C4-2B (cell line): ENCODE measurements around the gene RPTOR.
"Not testable (repeated sequence)": the region's sequence is repeated elsewhere in the genome, so short reads cannot be mapped to it uniquely, and the experiment has no call there.

Source experiments
- H3K27ac ChIP-seq: fragments of 450-650 bp; 2 replicates; pipeline ENCODE4 v1.5.1; 2017
- CTCF ChIP-seq: fragments of 450-650 bp; conservative IDR thresholded peaks from 2 replicates; pipeline ENCODE4 v1.5.1; 2017; ENCODE audit warnings: mild to moderate bottlenecking
- ZFX ChIP-seq: fragments of 450-650 bp; IDR thresholded peaks from 2 replicates; pipeline ENCODE4 v1.6.1; 2017

Gene RPTOR

DNA sequence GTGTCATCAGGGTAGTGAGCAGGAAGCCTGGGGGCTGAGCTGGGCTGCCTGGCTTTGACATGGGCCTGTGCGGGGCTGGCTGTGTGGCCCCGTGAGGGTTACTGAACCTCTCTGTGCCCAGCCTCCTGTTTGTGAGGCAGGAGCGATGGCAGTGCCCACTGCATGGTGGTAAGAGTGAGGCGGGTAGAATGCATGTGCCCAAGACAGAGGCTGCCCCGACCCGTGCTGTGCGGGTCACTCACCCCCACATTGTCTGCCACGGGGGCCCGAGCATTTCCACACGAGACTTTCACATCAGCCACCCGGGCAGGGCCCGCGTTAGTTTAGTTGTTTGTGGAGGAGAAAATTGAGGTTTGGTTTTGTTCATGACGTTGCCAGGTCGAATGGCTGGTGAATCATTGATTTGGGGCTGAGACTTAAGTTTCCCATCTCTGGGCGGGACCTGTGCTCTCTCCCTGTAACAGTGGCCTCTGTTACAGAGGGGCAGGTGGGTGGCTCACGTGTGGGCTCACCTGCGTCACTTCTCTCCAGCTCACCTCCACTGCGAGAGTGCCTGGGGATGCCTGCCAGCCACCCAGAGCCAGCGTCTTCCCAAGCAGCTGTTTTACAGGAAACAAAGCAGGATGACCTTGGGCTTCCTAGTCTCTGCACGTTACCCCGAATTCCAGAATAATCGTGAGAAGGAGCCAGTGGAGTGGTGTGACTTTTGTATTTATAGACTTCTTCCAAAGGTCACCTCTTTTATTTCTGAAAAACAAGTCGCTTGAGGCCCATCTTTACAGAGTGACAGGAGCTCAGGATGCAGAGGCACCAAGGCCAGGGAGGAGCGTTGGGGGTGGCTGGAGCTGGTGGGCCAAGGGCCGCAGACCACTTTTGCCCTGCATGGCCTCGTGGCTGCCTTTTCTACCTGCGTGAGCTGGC is 150.6 kb downstream of the RPTOR start:
- no peak for TF ChIP-seq CTCF
- no peak for TF ChIP-seq ZFX
- H3K27ac ChIP-seq, result peak overlapping the region; percentile 12; the same call in 1 of the 2 replicates

DNA sequence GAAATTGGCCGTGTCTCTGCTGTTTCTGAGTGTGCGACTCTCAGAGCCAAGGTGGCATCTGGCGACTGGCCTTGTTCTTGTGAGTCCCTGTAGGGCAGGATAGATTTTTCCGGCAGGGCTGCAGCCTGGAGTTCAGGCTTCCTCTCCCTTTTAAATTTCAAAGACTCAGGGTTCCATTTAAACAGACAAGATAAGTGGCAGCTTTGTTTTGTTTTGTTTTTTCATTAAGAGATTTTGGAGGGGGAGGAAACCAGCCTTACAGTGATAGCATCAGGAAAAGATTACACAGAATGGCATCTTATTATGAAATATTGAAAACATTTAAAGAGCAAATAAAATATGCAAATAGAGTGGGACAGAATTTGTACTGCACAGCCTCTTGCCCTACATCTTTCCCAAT is 151.3 kb downstream of the RPTOR start:
- no peak for TF ChIP-seq CTCF
- TF ChIP-seq ZFX, result no peak
- H3K27ac ChIP-seq, result peak overlapping the region; percentile 12; the same call in 1 of the 2 replicates

DNA sequence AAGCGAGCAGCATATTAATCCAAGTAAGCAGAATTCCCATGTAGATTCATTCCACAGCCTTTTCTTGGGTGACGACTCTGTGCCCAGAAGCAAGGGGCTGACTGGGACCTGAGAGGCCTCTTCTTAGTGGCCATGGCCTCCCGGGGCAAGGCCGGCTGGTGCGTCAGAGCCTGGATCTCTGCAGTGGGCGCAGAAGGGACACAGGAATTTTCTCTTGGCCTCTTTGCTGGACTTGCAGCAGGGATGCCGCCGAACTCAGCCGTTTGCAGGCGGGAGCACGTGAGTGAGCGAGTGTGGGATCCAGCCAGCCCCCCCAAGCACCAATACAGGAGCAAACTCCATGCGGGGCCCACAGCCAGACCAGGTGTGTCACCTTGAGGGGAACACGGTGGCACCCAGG is 151.8 kb downstream of the RPTOR start:
- peak overlapping the region; percentile 16; the same call in 1 of the 2 replicates for H3K27ac ChIP-seq
- TF ChIP-seq ZFX (no peak), CTCF (no peak)

DNA sequence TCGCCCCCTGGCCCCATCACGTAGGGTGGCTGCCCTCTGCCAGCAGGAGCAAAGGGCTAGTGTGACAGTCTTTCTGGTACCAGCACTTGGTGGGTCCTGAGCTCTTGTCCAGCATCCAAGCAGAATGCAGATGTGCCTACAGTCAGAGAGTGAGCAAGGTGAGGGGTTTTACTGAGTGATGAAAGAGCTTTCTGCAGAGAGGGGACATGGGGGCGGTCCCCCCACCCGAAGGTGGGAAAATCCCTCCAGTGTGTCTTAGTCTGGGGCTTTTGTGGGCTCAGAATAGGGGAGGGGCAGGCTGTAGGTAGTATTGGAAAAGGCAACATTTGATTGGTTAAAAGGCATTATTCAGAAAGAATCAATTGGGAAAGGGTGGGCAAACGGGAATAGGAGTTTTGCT is 152.3 kb downstream of the RPTOR start:
- TF ChIP-seq CTCF (no peak), ZFX (no peak)
- peak overlapping the region; percentile 16; the same call in 1 of the 2 replicates for H3K27ac ChIP-seq

DNA sequence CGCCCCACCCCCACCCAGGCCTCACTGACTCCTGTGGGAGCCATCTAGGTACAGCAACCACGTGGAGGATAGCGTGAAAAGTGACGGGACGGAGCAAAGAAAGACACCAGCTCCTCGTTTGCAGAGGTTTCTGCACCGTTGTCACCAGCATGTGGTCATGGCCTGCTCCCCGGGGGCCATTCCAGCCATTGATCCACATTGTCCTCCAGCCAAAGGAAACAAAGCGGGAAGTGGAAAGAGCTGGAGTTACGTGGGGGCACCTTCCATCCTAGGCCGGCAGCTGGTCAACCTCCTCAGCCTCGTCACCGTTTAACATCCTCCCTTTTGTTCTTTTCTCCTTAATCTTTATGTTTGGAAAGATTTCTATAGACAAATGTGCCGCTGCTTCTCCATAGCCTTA is 153.7 kb downstream of the RPTOR start:
- TF ChIP-seq ZFX (no peak), CTCF (no peak)
- peak overlapping the region; percentile 17; the same call in 1 of the 2 replicates for H3K27ac ChIP-seq

DNA sequence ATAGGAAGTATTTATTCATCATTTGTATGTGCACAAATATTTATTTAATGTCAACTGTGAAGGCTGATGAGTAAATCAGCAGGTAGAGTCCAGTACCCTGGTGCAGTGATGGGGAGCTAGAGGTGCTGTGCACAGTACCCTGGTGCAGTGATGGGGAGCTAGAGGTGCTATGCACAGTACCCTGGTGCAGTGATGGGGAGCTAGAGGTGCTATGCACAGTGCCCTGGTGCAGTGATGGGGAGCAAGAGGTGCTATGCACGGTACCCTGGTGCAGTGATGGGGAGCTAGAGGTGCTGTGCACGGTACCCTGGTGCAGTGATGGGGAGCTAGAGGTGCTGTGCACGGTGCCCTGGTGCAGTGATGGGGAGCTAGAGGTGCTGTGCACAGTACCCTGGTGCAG is 154.6 kb downstream of the RPTOR start:
- not testable (repeated sequence) for H3K27ac ChIP-seq

- H3K27ac ChIP-seq, result no peak overlapping the region
- TF ChIP-seq CTCF, result no peak
- no peak for TF ChIP-seq ZFX
Measured at GRCh38 chr17:80701730-80702129, 157.1 kb downstream of the RPTOR start.
